Neural progenitor cell (in vitro differentiated cells): ENCODE measurements around the gene FEM1B.

Experiments
- EZH2 ChIP-seq: fragments of 200-600 bp; sonication (generic); IDR thresholded peaks from 2 replicates; pipeline ENCODE4 v1.6.1; 2017; ENCODE audit warnings: antibody characterized with exemption, mild to moderate bottlenecking, moderate library complexity
- EZH2phosphoT487 ChIP-seq: fragments of 200-600 bp; sonication (generic); IDR thresholded peaks from 2 replicates; pipeline ENCODE4 v1.6.1; 2017; ENCODE audit warnings: antibody characterized with exemption
- TF ChIP-seq, protein P1 (sequence below): fragments of 200-600 bp; sonication (generic); IDR thresholded peaks from 2 replicates; pipeline ENCODE4 v1.5.1; 2017; ENCODE audit warnings: antibody characterized with exemption, mild to moderate bottlenecking

DNA sequence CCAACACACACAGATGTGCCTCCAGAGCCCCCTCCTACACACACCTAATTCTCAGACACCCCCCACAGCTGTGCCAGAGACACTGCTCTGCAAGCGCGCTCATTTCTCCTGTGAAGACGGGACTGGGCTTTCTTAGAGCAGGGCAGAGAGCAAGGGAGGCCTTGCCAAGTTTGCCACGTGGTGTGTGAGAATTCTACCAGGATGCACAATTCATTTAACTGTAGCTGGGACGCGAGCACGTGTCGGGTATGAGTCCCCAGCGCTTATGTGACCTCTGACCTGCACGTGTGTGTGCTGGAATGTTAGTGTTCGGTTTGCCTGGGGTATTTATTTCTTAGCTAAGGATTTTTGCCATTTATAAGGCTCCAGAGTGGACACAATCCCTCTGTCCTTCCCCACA lies 37.0 kb downstream of the FEM1B start:
- TF ChIP-seq, protein P1, sequence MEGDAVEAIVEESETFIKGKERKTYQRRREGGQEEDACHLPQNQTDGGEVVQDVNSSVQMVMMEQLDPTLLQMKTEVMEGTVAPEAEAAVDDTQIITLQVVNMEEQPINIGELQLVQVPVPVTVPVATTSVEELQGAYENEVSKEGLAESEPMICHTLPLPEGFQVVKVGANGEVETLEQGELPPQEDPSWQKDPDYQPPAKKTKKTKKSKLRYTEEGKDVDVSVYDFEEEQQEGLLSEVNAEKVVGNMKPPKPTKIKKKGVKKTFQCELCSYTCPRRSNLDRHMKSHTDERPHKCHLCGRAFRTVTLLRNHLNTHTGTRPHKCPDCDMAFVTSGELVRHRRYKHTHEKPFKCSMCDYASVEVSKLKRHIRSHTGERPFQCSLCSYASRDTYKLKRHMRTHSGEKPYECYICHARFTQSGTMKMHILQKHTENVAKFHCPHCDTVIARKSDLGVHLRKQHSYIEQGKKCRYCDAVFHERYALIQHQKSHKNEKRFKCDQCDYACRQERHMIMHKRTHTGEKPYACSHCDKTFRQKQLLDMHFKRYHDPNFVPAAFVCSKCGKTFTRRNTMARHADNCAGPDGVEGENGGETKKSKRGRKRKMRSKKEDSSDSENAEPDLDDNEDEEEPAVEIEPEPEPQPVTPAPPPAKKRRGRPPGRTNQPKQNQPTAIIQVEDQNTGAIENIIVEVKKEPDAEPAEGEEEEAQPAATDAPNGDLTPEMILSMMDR, result no peak
- TF ChIP-seq EZH2phosphoT487, result no peak
- no peak for TF ChIP-seq EZH2
